ENCODE results near the gene DLG2. TPM values are rescaled to one million over a fixed set of nuclear protein-coding genes. Genes with fewer than 3 reads are reported as not detected.

Gene DLG2
- total RNA-seq, 1 donor from 2014 or later = 5.1 TPM

GRCh38 chr11:83612891-83613766 is 2014.0 kb downstream of the DLG2 start:
- peaks cover 3% of the 10 kb centered on the region for H3K4me1 Mint-ChIP-seq (ENCODE audit: unreplicated experiment)
- no peaks in the 10 kb centered on the region for H3K36me3 Mint-ChIP-seq (ENCODE audit: low read depth, unreplicated experiment)
- H3K27ac Mint-ChIP-seq (ENCODE audit: unreplicated experiment) = no peak overlapping the region
- no peak for DNase-seq (ENCODE audit: low spot score)
- H3K27me3 Mint-ChIP-seq (ENCODE audit: unreplicated experiment) = no peaks in the 10 kb centered on the region
- no peaks in the 10 kb centered on the region for H3K9me3 Mint-ChIP-seq (ENCODE audit: unreplicated experiment)
- TF ChIP-seq CTCF (IDR thresholded peaks at IDR 0.05; ENCODE audit: unreplicated experiment) = no peak
- H3K4me3 Mint-ChIP-seq (ENCODE audit: unreplicated experiment) = no peak overlapping the region

DNA sequence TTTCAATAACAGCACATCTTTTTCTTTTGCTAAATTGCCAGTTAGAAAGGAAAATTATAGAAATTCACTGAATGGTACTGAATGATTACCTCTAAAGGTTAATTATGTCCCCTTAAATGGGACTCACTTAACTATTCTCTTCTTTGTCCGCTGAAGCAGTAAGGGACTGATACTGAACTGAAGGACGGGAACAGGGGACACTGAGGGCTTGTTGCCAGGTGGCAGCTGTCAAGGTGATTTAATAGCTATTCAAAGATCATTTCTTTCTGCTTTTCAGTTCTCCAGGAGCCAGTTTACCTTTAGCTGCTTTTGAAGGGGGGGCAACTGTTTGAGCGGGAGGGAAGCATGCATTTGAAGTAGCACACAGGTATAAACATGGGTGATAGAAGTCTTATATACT is 2015.5 kb downstream of the DLG2 start:
- DNase-seq (ENCODE audit: low spot score) = no peak
- H3K4me3 Mint-ChIP-seq (ENCODE audit: unreplicated experiment) = no peak overlapping the region
- H3K27me3 Mint-ChIP-seq (ENCODE audit: unreplicated experiment) = no peaks in the 10 kb centered on the region
- H3K27ac Mint-ChIP-seq (ENCODE audit: unreplicated experiment) = no peak overlapping the region
- no peak for TF ChIP-seq CTCF (IDR thresholded peaks at IDR 0.05; ENCODE audit: unreplicated experiment)
- H3K36me3 Mint-ChIP-seq (ENCODE audit: low read depth, unreplicated experiment) = no peaks in the 10 kb centered on the region
- H3K9me3 Mint-ChIP-seq (ENCODE audit: unreplicated experiment) = no peaks in the 10 kb centered on the region
- H3K4me1 Mint-ChIP-seq (ENCODE audit: unreplicated experiment) = peaks cover 3% of the 10 kb centered on the region

DNA sequence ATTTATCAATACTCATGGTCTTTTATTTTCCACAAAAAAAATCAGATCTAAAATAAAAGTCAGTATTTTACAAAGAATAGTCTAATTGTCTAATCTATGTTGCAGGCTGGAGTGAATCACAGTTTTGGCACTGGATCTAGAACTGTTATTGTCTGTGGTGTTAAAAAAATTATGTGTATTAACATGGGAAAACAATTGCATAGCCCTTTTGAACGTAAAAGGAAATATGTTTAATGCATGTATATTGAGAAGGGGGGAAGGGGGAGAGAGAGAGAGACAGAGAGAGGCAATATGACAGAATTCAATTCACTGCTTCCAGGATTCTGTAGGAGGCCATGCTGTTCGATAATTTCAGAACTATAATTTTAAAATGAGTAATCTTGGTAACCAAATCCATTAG is 2016.1 kb downstream of the DLG2 start:
- Mint-ChIP-seq H3K9me3 (ENCODE audit: unreplicated experiment) (no peaks in the 10 kb centered on the region), H3K4me3 (ENCODE audit: unreplicated experiment) (no peak overlapping the region), H3K27me3 (ENCODE audit: unreplicated experiment) (no peaks in the 10 kb centered on the region), H3K27ac (ENCODE audit: unreplicated experiment) (no peak overlapping the region), H3K36me3 (ENCODE audit: low read depth, unreplicated experiment) (no peaks in the 10 kb centered on the region), H3K4me1 (ENCODE audit: unreplicated experiment) (peaks cover 3% of the 10 kb centered on the region)
- no peak for TF ChIP-seq CTCF (IDR thresholded peaks at IDR 0.05; ENCODE audit: unreplicated experiment)
- no peak for DNase-seq (ENCODE audit: low spot score)

DNA sequence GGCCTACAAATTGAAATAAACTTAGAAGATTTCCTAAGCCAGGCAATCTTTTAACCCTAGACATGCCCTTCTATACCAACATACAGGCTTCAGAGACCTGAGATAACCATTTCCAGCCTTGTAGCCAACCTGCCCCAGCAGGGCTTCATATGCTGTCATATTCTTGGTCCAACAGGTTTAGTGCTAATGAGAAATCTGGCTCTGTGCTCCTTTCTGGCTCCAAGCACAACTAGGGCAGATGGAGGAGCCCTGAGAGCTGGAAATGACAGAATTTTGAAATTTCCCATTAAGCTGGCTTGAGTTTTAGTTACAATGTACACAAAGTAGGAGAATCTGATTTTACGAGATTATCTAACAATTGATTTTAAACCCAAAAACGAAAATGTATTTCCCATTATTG is 2018.0 kb downstream of the DLG2 start:
- TF ChIP-seq CTCF (IDR thresholded peaks at IDR 0.05; ENCODE audit: unreplicated experiment) = no peak
- Mint-ChIP-seq H3K4me3 (ENCODE audit: unreplicated experiment) (no peak overlapping the region), H3K27ac (ENCODE audit: unreplicated experiment) (no peak overlapping the region), H3K36me3 (ENCODE audit: low read depth, unreplicated experiment) (no peaks in the 10 kb centered on the region), H3K4me1 (ENCODE audit: unreplicated experiment) (peaks cover 3% of the 10 kb centered on the region), H3K27me3 (ENCODE audit: unreplicated experiment) (no peaks in the 10 kb centered on the region), H3K9me3 (ENCODE audit: unreplicated experiment) (no peaks in the 10 kb centered on the region)
- DNase-seq (ENCODE audit: low spot score) = no peak

- no peaks in the 10 kb centered on the region for H3K27me3 Mint-ChIP-seq (ENCODE audit: unreplicated experiment)
- no peaks in the 10 kb centered on the region for H3K9me3 Mint-ChIP-seq (ENCODE audit: unreplicated experiment)
- no peaks in the 10 kb centered on the region for H3K36me3 Mint-ChIP-seq (ENCODE audit: low read depth, unreplicated experiment)
- no peak overlapping the region for H3K4me3 Mint-ChIP-seq (ENCODE audit: unreplicated experiment)
- H3K27ac Mint-ChIP-seq (ENCODE audit: unreplicated experiment) = no peak overlapping the region
- peaks cover 3% of the 10 kb centered on the region for H3K4me1 Mint-ChIP-seq (ENCODE audit: unreplicated experiment)
- TF ChIP-seq CTCF (IDR thresholded peaks at IDR 0.05; ENCODE audit: unreplicated experiment) = no peak
- no peak for DNase-seq (ENCODE audit: low spot score)
Observed at GRCh38 chr11:83608571-83608970, 2018.6 kb downstream of the DLG2 start.
